GM18870 (cell line): ENCODE data around the gene RYR2.

Experiments
- ATAC-seq: cut with Tn5 transposase; IDR thresholded peaks from one replicate; pipeline ENCODE4 v1.9.1; 2021; ENCODE audit warnings: moderate library complexity; ENCODE audit not compliant: unreplicated experiment

Gene RYR2

DNA sequence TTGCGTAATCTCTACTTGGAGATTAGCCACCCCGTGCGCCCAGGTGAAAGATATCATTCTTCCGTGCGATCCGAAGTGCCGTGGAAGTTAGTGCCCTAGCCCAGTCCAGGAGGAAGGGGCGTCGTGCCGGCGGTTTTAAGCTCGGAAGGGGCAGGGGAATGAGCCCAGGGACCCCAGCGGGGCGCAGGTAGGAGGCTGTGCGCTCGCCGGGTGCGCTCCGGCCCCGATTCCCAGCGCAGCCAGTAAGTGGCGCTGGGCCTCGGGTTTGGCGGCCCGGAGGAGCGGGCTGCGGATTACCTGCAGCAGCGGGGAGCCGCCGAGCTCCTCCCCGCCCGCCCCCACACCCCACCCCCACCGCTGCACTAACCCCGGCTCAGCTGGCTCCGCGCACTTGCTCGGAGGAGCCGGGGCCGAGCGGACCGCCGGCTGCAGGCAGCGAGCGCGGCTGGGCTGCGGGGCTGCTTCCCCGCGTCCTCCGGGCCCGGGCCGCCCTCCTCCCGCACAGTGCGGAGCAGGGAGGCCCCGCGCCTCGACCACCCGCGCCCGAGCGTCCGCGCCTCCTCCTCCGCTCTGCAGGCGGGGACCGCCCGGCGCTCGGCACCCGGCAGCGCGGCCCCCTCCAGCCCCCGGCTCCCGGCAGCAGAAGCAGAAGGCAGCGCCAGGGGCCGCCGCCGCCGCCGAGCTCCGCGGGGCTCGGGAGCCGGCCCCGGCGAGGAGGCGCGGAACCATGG is at the start of gene RYR2:
Gene RYR2 (plus strand): TSS at position 390 of the 731 bp plus-strand sequence. CDS start 338 bp downstream, at position 728.
- no peak for ATAC-seq

DNA sequence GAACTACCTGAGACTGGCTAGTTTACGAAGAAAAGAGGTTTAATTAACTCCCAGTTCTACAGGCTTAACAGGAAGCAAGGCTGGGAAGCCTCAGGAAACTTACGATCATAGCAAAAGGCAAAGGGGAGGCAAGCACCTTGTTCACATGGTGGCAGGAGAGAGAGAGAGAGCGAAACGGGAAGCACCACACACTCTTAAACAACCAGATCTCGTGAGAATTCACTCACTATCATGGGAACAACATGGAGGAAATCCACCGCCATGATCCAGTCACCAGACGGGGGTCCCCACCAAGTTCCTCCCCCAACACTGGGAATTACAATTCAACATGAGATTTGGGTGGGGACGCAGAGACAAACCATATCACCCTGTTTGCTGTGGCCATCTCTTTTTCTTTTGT is 49.5 kb upstream of the RYR2 start:
- no peak for ATAC-seq

DNA sequence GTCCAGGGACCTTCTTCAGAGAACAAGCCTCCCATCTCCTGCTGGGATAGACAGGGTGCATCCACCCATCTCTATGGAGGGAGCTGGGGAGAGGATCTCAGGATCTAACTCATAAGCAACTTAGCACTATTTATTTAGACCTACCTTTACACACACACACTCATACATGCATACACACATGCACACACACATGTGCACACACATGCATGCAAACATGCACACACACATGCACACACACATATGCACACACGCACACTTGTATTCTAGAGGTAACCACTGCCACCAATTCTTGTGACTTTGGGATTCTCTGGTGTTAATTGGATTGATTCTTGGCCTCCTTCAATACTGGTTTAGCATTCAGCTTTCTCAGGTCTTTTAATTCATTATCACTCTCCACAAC is 47.5 kb upstream of the RYR2 start:
- ATAC-seq: no peak

DNA sequence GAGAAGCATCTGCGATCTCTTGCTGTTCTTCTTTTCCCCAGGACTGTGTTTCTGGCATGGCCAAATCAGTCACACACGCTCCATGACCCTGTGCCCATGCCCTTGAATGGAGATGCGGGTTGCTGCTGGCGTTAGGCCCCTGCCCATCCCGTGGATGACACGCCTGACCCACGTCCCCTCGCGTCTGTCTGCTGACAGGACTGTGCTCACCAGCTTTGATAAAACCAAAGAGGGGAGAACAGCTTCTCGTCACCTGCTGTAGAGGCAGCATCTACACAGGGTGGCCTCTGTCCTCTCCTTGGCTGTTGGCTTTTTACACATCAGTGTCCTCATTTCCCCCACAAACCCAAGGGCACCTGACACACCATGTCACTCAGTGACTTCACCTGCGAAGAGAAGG is 44.6 kb upstream of the RYR2 start:
- no peak for ATAC-seq

DNA sequence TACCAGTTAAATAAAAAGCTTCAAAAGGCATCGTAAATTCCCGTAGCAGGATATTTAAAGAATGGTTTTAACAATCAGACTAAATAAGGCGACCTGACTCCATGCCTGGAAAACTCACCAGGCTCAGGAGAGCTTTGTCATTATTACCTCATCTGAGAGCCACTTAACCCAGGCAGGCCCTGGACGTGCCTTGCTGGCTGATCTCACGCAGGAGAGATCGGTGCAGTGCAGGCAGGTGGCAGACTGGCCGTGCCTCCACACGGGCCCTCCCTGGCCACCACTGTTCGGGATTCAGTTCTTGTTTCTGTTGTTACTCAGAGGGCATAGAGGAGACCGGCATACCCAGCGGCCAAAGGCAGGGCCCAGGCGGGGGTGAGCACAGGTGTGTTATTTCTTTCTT is 44.1 kb upstream of the RYR2 start:
- ATAC-seq: no peak

DNA sequence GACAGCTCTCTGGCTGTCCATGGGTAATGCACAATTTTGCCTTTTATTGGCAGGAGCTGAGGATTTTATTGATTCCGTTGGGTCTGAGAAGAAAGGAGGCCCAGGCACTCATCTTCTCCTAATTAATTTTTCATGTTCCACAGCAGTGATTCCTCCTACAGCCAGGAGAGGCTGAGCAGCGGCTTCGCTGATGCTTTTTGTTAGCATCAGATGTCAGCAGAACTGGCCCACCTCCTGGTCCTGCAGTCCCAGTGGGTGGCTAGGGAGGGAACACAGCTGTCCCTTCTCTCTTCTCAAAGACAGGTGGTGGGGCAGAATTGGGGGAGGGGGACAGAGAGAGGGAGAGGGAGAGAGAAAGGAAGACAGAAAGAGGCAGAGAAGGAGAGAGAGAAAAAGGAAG is 43.4 kb upstream of the RYR2 start:
- ATAC-seq: no peak

DNA sequence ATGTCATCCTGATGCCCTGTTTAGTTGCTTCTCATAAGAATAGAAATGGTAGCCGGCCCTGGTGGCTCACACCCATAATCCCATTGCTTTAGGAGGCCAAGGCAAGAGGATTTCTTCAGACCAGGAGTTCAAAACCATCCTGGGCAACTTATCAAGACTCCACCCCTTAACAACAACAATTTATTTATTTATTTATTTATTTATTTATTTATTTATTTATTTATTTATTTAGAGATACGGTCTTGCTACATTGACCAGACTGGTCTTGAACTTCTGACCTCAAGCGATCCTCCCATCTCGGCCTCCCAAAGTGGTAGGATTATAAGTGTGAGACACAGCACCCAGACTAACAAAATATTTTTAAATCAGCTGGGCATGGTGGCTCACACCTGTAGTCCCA is 41.8 kb upstream of the RYR2 start:
- ATAC-seq: no peak

DNA sequence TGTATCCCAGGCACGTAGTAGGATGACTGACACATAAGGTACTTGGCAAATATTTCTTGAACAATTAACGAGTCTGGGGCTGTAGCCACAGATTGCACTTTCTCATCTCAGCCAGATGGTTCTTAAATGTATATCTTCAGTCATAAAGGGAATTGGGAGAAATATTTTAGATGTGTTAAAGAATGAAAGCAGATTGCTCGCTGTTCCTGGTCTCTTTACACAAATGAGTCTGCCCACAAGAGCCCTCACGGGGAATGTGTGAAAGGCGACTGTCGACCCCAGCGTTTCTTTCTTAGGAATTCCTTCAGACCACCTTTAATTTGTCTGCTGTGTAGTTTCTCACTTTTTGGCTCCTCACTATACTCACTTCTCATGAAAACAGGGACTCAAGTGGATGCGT is 38.5 kb upstream of the RYR2 start:
- ATAC-seq: no peak

DNA sequence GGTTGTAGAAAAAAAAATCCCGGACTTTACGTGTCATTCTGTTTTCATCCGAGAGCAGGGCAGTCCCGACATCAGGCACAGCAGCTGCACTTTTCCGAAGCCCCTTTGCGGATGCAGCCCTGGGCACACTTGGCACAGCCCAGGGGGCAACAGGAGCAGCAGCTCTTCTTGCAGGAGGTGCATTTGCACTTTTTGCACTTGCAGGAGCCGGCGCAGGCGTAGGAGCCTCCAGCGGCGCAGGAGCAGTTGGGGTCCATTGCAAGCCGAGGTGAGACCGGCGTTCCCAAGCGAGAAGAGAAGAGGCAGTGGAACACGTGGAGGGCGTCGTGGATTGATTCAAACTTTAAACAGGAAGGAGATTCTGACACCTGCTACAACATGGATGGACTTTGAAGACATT is 37.9 kb upstream of the RYR2 start, which contains the start of gene MT1HL1:
Gene MT1HL1 (minus strand): TSS at position 326 of the 400 bp plus-strand sequence. CDS start 69 bp downstream, at position 257.
- ATAC-seq: no peak

DNA sequence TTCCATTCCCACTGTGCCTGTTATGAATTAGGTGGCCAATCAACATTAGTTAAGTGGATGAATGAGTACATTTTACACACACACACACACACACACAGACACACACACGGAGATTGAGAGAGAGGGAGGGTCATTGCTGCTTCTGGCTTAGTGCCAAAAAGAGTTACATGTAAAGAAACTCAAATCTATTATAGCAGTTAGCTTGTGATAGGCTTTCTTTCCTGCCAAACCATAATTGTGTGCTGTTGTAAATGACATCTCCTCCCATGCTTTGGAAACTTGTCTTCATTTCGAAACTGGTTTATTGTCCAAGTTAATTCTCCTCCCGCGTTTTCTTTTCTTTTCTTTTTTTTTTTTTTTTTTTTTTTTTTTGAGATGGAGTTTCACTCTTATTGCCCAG is 36.3 kb upstream of the RYR2 start:
- ATAC-seq: no peak

DNA sequence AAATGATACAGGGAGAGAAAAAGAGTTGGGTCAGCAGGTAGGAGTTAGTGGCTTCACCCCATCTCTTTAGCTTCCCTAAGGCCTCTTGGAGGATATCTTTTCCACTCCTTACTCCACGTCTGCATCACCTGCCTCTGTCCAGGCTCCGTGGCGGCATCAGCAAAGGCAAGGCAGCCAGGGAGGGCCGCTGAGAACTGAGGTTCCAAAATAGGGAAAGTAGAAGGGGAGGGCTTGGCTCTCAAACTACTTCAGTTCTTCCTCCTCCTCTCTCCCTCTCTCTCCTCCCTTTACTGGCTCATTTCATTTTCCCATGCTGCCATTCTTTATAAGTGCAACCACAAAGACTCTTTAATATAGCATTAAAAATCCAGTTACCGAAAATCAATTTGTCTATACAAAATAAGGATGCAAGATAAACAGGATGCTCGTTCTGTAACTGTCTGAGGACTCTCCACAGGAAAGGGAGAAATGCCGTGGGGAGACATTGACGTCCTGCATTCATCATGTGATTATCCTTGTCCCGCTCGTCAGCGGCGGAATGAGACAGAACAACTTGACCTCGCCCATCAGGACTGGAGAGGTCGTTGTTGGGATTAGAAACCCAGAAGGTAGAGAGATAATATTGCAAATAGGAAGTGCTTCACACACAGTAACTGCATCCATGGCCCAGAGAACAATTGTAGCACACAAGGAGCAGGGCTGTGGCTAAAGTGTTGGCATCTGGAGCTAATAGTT is 34.7 kb upstream of the RYR2 start:
- no peak for ATAC-seq

DNA sequence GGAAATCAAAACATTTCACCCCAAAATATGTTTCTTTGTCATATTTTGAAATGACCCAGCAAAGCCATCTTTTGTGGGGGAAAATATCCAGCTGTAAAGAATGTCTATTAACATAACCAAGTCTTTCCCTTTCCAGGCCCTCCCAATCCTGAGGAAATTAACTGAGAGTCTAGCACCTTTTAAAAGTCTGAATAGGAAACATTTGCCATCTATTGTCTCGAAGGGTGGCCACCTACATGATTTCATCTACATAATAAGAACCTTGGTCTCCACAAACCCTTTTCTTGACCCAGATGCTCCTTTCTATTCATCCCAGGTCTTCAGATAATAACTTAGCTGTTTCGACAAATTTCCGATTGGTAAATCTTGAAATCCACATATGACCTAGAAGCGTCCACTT is 32.4 kb upstream of the RYR2 start:
- ATAC-seq: no peak

DNA sequence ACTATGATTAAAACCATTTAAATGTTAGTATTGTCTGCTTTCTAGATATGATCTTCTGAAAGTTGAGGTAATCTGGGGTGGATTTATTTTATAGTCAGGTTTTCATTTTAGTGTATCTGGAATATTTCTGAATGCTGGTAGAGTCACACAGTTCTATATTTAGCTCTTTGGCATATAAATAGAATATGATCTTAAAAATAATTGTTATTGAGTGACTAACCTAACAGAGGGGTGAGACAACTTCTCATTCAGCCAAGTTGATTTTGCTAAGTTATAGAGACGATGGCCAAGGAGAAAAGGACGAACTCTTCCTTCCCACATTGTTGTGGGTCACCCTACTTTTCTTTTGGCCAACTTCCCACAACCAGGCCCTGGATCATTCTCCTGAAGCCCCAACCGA is 30.6 kb upstream of the RYR2 start:
- ATAC-seq: no peak

DNA sequence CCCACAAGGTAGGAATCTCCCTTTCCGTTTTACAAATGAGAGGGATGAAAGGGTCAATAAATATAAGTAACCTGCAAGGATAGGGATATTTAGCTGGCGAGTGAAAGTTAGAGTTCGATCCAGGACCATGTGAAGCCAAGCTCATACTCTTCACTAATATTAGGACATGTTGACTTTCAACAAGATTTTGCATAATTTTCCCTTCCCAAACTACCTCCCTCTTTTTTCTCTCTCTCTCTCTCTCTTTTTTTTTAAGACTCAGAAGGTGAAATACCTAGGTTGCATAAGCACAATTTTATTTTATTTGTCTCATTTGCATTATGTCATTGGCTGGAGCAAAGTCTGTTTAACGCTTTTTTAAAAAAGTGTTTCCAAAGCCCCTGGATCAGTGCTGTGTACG is 29.6 kb upstream of the RYR2 start:
- ATAC-seq: no peak

DNA sequence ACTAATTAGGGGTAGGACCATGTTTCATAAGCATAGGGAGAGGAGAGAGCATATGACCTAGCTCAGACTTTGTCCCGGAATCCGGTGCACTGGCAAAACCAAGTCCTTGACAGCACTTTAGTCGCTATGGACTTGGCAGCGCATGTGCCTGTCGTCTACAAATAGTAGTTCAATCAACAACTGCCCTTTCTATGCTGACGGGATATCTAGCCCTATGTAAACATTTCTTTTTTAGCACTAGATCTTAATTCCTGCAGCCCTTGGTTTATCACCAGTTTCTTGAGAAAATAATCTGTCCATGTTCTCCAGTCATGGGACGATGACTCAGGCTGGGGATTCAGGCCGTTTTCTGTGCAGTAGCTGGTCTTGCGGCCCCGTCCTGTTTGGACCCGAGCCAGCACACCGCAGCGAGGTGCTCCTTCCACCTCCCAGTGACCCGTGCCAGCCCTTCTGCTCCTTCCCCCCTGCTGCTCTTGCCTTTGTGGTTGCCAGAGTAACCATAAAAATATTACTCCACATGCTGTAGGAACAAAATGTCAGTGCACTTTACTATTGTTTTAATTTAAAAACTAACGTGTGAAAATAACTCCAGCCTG is 29.1 kb upstream of the RYR2 start:
- ATAC-seq: no peak

DNA sequence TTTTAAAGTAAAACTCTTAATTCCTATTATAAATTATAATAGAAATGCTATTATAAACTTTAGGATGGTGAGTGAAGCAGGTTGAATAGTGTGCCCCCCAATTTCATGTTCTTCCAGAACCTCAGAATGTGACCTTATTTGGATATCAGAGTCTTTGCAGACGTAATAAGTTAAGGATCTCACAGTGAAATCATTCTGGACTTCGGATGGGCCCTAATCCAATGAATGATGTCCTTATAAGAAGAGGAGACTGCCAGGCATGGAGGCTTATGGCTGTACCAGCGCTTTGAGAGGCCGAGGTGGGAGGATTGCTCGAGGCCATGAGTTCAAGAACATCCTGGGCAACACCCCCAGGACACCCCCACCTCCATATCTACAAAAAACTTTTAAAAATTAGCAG is 28.4 kb upstream of the RYR2 start:
- no peak for ATAC-seq

DNA sequence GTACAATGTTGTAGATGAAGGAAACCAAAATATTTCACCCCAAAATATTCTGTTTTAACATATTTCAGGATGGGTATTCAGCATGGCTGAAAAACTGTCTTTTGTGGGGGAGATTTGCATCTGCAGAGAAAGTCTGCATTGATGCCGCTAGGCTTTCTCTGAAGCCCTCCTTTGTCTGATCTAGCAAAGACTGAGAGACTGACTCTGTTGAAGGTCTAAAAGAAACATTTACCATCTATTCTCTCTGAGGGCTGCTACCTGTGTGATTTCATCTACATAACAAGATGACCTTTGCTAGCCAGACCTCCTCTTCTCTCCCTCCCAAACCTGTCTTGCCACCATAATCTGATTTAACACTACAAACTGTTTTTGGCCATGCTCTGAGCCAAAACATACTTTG is 25.4 kb upstream of the RYR2 start:
- no peak for ATAC-seq

DNA sequence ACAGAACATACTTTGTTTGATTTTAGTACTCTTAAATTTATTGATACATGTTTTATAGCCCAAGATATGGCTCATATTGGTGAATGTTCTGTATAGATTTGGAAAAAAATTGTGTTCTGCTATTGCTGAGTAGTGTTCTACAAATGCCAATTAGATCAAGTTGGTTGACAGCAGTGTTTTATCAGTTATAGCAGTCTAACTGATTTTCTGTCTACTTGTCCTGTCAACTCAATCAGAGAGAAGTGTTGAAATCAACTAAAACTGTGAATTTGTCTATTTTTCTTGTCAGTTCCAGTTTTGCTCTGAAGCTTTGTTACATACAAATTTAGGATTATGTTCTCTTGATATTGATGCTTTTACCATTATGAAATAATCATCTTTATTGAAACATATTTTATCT is 23.1 kb upstream of the RYR2 start:
- no peak for ATAC-seq

DNA sequence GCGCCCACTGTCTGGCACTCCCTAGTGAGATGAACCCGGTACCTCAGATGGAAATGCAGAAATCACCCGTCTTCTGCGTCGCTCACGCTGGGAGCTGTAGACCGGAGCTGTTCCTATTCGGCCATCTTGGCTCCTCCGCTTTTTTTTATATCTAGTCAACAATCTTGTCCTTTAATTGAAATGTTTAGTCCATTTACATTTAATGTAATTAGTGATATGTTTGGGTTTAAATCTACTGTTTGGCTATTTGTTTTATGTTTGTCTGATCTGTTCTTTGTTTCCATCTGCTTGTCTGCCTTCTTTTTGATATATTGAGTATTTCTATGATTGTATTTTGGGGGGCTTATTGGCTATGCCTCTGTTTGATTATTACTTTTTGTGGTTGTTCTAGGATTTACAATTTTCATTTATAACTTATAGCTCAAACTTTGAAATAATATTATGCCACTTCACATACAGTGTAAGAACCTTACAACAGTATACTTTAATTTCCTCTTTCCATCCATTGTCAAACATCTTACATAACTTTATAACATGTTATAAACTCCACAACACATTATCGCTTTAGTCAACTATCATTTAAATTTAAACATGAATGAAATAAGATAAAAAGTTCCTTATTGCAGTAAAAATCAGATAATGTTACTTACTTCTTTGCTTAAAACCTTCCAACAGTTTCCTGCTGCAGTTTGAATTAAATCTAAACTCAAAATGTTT is 16.5 kb upstream of the RYR2 start:
- ATAC-seq: no peak

DNA sequence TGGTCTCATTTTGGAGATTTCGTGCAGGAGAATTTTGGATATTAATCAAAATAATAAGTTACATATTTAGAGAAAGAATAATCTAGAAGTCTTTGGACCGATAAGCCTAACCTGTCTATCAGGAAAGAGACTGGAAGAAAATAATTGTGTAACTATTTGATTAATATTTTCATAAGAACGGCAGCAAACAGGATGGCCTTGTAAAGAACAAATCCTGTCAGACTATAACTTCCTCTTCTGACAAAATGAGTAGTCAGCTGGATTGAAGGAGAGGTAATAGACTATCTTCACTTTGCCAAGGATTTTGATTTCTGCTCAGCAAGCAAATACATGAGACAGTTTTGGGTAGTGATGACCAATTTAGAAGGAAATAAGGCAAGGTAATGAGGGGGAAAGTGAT is 12.7 kb upstream of the RYR2 start:
- ATAC-seq: no peak

DNA sequence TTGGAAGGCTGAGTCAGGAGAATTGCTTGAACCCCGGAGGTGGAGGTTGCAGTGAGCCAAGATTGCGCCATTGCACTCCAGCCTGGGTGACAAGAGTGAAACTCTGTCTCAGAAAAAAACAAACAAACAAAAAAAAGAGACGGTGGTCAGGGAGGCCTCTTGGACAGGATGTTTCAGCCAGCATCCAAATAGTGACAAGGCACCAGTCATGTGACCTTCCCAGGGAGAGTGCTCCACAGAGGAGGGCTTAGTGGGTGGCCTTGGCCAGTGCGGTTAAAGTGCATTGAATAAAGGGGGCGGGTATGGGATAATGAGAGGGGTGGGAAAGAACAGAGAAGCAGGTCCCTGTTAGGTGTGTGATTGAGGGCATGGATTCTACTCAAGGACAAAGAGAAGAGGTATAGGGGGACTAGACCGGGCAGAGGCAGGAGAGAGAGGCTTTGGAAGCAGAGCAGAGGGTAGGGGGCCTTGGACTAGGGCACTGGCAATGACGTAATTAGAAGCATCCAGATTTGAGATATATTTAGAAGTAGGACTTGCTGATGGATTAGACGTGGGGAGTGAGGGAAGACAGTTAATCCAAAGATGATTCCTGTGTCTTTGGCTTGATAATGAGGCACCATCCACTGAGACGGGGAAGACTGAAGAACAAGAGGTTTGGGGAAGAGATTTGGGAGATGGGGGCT is 12.0 kb upstream of the RYR2 start:
- ATAC-seq: no peak
